Choroid plexus epithelial cell (primary cell): ENCODE data around the gene ZMIZ2.

Experiments used
- DNase-seq: peaks from one replicate; pipeline ENCODE4 v3.0.0-alpha.2; 2010; ENCODE audit warnings: low read depth
- H3K4me3 ChIP-seq: 2 replicates; pipeline ENCODE4 v1.5.1; 2011; ENCODE audit warnings: low read depth, mild to moderate bottlenecking, control low read depth, low read length, moderate library complexity
- CTCF ChIP-seq: conservative IDR thresholded peaks from 2 replicates; pipeline ENCODE4 v1.5.1; 2011; ENCODE audit warnings: low read depth, mild to moderate bottlenecking, control low read depth, inconsistent platforms, low read length, moderate library complexity

ZMIZ2 gene

GRCh38 chr7:44750921-44751571 lies 2.4 kb downstream of the ZMIZ2 start:
- peak; percentile 78 for DNase-seq
- TF ChIP-seq CTCF, result no peak
- no peak overlapping the region for H3K4me3 ChIP-seq

- no peak overlapping the region for H3K4me3 ChIP-seq
- no peak for TF ChIP-seq CTCF
- no peak for DNase-seq
These were observed 4.2 kb downstream of the ZMIZ2 start for GRCh38 chr7:44752822-44753221.

- TF ChIP-seq CTCF, result no peak
- no peak overlapping the region for H3K4me3 ChIP-seq
- DNase-seq, result no peak
These were observed 6.4 kb downstream of the ZMIZ2 start for GRCh38 chr7:44754802-44755697.

GRCh38 chr7:44755698-44756627 lies 7.3 kb downstream of the ZMIZ2 start:
- DNase-seq, result no peak
- TF ChIP-seq CTCF, result no peak
- H3K4me3 ChIP-seq, result no peak overlapping the region

GRCh38 chr7:44756904-44757303 lies 8.3 kb downstream of the ZMIZ2 start:
- DNase-seq, result no peak
- H3K4me3 ChIP-seq, result no peak overlapping the region
- TF ChIP-seq CTCF, result no peak

GRCh38 chr7:44757311-44757710 lies 8.7 kb downstream of the ZMIZ2 start:
- TF ChIP-seq CTCF, result no peak
- no peak for DNase-seq

More at GRCh38 chr7:44757311-44757710, 8.7 kb downstream of the ZMIZ2 start:
- H3K4me3 ChIP-seq, result no peak overlapping the region
